ENCODE results near the gene BMP6.
A peak's percentile ranks its signal among the peaks of the same experiment; 100 is the strongest.

Gene BMP6

GRCh38 chr6:7765575-7766325 lies 39.9 kb downstream of the BMP6 start:
- peak in 1 of 2 donors; percentile 55 for DNase-seq (ENCODE audit: low read depth in 2 of 2)
- TF ChIP-seq CTCF (IDR thresholded peaks at IDR 0.05; ENCODE audit: low read depth, low read length), result no peak
- no peak overlapping the region for H3K4me3 ChIP-seq (replicated peaks in 1 of 2; ENCODE audit: low read depth in 2 of 2, low read length in 2 of 2)

GRCh38 chr6:7769702-7770101 lies 43.8 kb downstream of the BMP6 start:
- H3K4me3 ChIP-seq (replicated peaks in 1 of 2; ENCODE audit: low read depth in 2 of 2, low read length in 2 of 2), result no peak overlapping the region
- no peak for TF ChIP-seq CTCF (IDR thresholded peaks at IDR 0.05; ENCODE audit: low read depth, low read length)
- DNase-seq (ENCODE audit: low read depth in 2 of 2), result peak; percentile 15 to 66

- H3K4me3 ChIP-seq (replicated peaks in 1 of 2; ENCODE audit: low read depth in 2 of 2, low read length in 2 of 2), result no peak overlapping the region
- no peak for TF ChIP-seq CTCF (IDR thresholded peaks at IDR 0.05; ENCODE audit: low read depth, low read length)
- DNase-seq (ENCODE audit: low read depth in 2 of 2), result peak in 1 of 2 donors; percentile 43
These were observed 44.2 kb downstream of the BMP6 start for GRCh38 chr6:7770111-7770510.

- no peak overlapping the region for H3K4me3 ChIP-seq (replicated peaks in 1 of 2; ENCODE audit: low read depth in 2 of 2, low read length in 2 of 2)
- no peak for DNase-seq (ENCODE audit: low read depth in 2 of 2)
- no peak for TF ChIP-seq CTCF (IDR thresholded peaks at IDR 0.05; ENCODE audit: low read depth, low read length)
These were observed 44.7 kb downstream of the BMP6 start for GRCh38 chr6:7770601-7771000.

GRCh38 chr6:7773322-7773721 lies 47.4 kb downstream of the BMP6 start:
- no peak for DNase-seq (ENCODE audit: low read depth in 2 of 2)
- no peak overlapping the region for H3K4me3 ChIP-seq (replicated peaks in 1 of 2; ENCODE audit: low read depth in 2 of 2, low read length in 2 of 2)
- TF ChIP-seq CTCF (IDR thresholded peaks at IDR 0.05; ENCODE audit: low read depth, low read length), result no peak

GRCh38 chr6:7773914-7774313 lies 48.0 kb downstream of the BMP6 start:
- H3K4me3 ChIP-seq (replicated peaks in 1 of 2; ENCODE audit: low read depth in 2 of 2, low read length in 2 of 2), result no peak overlapping the region
- no peak for TF ChIP-seq CTCF (IDR thresholded peaks at IDR 0.05; ENCODE audit: low read depth, low read length)
- DNase-seq (ENCODE audit: low read depth in 2 of 2), result no peak

- TF ChIP-seq CTCF (IDR thresholded peaks at IDR 0.05; ENCODE audit: low read depth, low read length), result no peak
- no peak overlapping the region for H3K4me3 ChIP-seq (replicated peaks in 1 of 2; ENCODE audit: low read depth in 2 of 2, low read length in 2 of 2)
These were observed 50.6 kb downstream of the BMP6 start for GRCh38 chr6:7776509-7776908.

More at GRCh38 chr6:7776509-7776908, 50.6 kb downstream of the BMP6 start:
- no peak for DNase-seq (ENCODE audit: low read depth in 2 of 2)
